H1 (cell line): ENCODE results near the gene FCRLB. TPM values are rescaled to one million over a fixed set of nuclear protein-coding genes. Genes with fewer than 3 reads are reported as not detected.

Experiments used
- CTCF ChIA-PET: fragments of 300-600 bp; sonication (Branson Sonifier 250); formaldehyde crosslinking; loops from one replicate; lab custom pipeline; 2021; ENCODE audit not compliant: partially characterized antibody; lab: Charles Lee
- POLR2A ChIA-PET: fragments of 300-600 bp; sonication (Branson Sonifier 250); formaldehyde crosslinking; loops from one replicate; lab custom pipeline; 2021; ENCODE audit warnings: inconsistent platforms; ENCODE audit not compliant: partially characterized antibody; lab: Charles Lee
- DNase-seq, 2 experiments: peaks; one replicate each; pipeline versions ENCODE4 v3.0.0 to v3.0.0-alpha.2; 2010 to 2022; ENCODE audit warnings: low spot score in 2 of 2, low read depth in 1 of 2, mixed read lengths in 1 of 2
- FAIRE-seq: peaks from 2 replicates; lab custom pipeline; 2011; peaks lifted over from hg19 to GRCh38; lab: Jason Lieb, UNC
- H2AFZ ChIP-seq: 2 replicates; pipeline ENCODE4 v1.8.1; 2012; ENCODE audit warnings: low read length, inconsistent platforms
- H2AK5ac ChIP-seq: 2 replicates; pipeline ENCODE4 v1.6.1; 2013; ENCODE audit warnings: low read depth, low read length
- H2BK120ac ChIP-seq: replicated peaks from 2 replicates; pipeline ENCODE3; 2013; ENCODE audit warnings: low read depth, low read length, inconsistent platforms
- H2BK12ac ChIP-seq: 2 replicates; pipeline ENCODE4 v1.6.1; 2013; ENCODE audit warnings: low read depth, low read length
- H2BK15ac ChIP-seq: 2 replicates; pipeline ENCODE4 v1.6.1; 2013; ENCODE audit warnings: low read length
- H2BK20ac ChIP-seq: 2 replicates; pipeline ENCODE4 v1.6.1; 2013; ENCODE audit warnings: low read length
- H2BK5ac ChIP-seq: 2 replicates; pipeline ENCODE4 v1.6.1; 2013; ENCODE audit warnings: low read depth, low read length
- H3K14ac ChIP-seq: 2 replicates; pipeline ENCODE4 v1.6.1; 2013; ENCODE audit warnings: inconsistent platforms; ENCODE audit not compliant: insufficient read length
- H3K18ac ChIP-seq: 2 replicates; pipeline ENCODE4 v1.6.1; 2013; ENCODE audit warnings: low read length; ENCODE audit errors: extremely low read depth
- H3K23ac ChIP-seq: 2 replicates; pipeline ENCODE4 v1.6.1; 2013; ENCODE audit warnings: inconsistent platforms; ENCODE audit not compliant: insufficient read length
- H3K23me2 ChIP-seq: 2 replicates; pipeline ENCODE4 v1.6.1; 2013; ENCODE audit warnings: low read depth, low read length
- H3K27ac ChIP-seq: 2 replicates; pipeline ENCODE4 v1.6.1; 2011; ENCODE audit warnings: low read depth, low read length, inconsistent platforms
- H3K27me3 ChIP-seq, 4 experiments: replicated peaks in 1 of 4; 1 replicate in 1 of 4; 2 replicates in 3 of 4; pipeline versions ENCODE4 v1.6.1 to v1.8.1; 2011 to 2013; ENCODE audit warnings: low read length in 3 of 4, mild to moderate bottlenecking in 3 of 4, inconsistent platforms in 2 of 4, mixed read lengths in 2 of 4, moderate library complexity in 1 of 4; ENCODE audit not compliant: control insufficient read depth in 3 of 4, insufficient read depth in 3 of 4; ENCODE audit errors: extremely low read depth in 1 of 4
- H3K36me3 ChIP-seq, 4 experiments: 2 replicates each; pipeline versions ENCODE4 v1.6.1 to v1.8.1; 2011 to 2013; ENCODE audit warnings: mild to moderate bottlenecking in 4 of 4, low read length in 3 of 4, moderate library complexity in 2 of 4, control low read depth in 1 of 4, inconsistent platforms in 1 of 4; ENCODE audit not compliant: insufficient read depth in 4 of 4, control insufficient read depth in 2 of 4
- H3K4ac ChIP-seq: replicated peaks from 2 replicates; pipeline ENCODE3; 2013; ENCODE audit warnings: low read length, low read depth, mixed read lengths, inconsistent platforms; ENCODE audit not compliant: insufficient read length
- H3K4me1 ChIP-seq, 4 experiments: replicated peaks in 1 of 4; 1 replicate in 1 of 4; 2 replicates in 3 of 4; pipeline versions ENCODE4 v1.6.1 to v1.8.1; 2011 to 2013; ENCODE audit warnings: low read length in 3 of 4, inconsistent platforms in 2 of 4, mixed read lengths in 1 of 4; ENCODE audit not compliant: insufficient read depth in 4 of 4, control insufficient read depth in 3 of 4
- H3K4me2 ChIP-seq, 2 experiments: 2 replicates each; pipeline versions ENCODE4 v1.6.1 to v1.8.1; 2011 to 2013; ENCODE audit warnings: low read depth in 2 of 2, low read length in 2 of 2, control low read depth in 1 of 2, inconsistent platforms in 1 of 2, mild to moderate bottlenecking in 1 of 2; ENCODE audit not compliant: insufficient read depth in 1 of 2
- H3K4me3 ChIP-seq, 4 experiments: fragments of 200-600, 300-600 bp in 1 of 4; sonication (generic), shearing (Covaris generic), sonication (Bioruptor Twin) in 1 of 4; 2 replicates each; pipeline versions ENCODE4 v1.5.1 to v1.8.1; 2011 to 2016; ENCODE audit warnings: low read length in 4 of 4, low read depth in 3 of 4, control low read depth in 2 of 4, inconsistent platforms in 2 of 4, mild to moderate bottlenecking in 2 of 4, mixed read lengths in 1 of 4, moderate library complexity in 1 of 4; ENCODE audit not compliant: insufficient read depth in 2 of 4; ENCODE audit errors: extremely low read depth in 1 of 4
- H3K56ac ChIP-seq: replicated peaks from 2 replicates; pipeline ENCODE3; 2013; ENCODE audit warnings: low read depth, mild to moderate bottlenecking, mixed read lengths, low read length, inconsistent platforms; ENCODE audit not compliant: insufficient read length
- H3K79me1 ChIP-seq: 2 replicates; pipeline ENCODE4 v1.6.1; 2013; ENCODE audit warnings: low read depth, low read length, control low read depth
- H3K79me2 ChIP-seq, 2 experiments: 2 replicates each; pipeline versions ENCODE4 v1.6.1 to v1.8.1; 2012 to 2013; ENCODE audit warnings: low read length in 2 of 2, mild to moderate bottlenecking in 2 of 2, inconsistent platforms in 1 of 2; ENCODE audit not compliant: insufficient read depth in 2 of 2, control insufficient read depth in 1 of 2
- H3K9ac ChIP-seq, 4 experiments: replicated peaks in 1 of 4; 1 replicate in 1 of 4; 2 replicates in 3 of 4; pipeline versions ENCODE4 v1.6.1 to v1.8.1; 2011 to 2013; ENCODE audit warnings: low read depth in 3 of 4, low read length in 3 of 4, control low read depth in 2 of 4, mild to moderate bottlenecking in 2 of 4, moderate library complexity in 2 of 4, inconsistent platforms in 1 of 4; ENCODE audit errors: extremely low read depth in 1 of 4
- H3K9me3 ChIP-seq, 2 experiments: 2 replicates each; pipeline versions ENCODE4 v1.6.1 to v1.8.1; 2012 to 2013; ENCODE audit warnings: mild to moderate bottlenecking in 2 of 2, moderate library complexity in 2 of 2, control low read depth in 1 of 2, inconsistent platforms in 1 of 2, low read depth in 1 of 2, low read length in 1 of 2, mixed read lengths in 1 of 2; ENCODE audit not compliant: insufficient read depth in 2 of 2
- H4K20me1 ChIP-seq, 2 experiments: replicated peaks in 1 of 2; 2 replicates each; pipeline versions ENCODE3 to v1.8.1; 2011 to 2013; ENCODE audit warnings: inconsistent platforms in 2 of 2, low read length in 2 of 2, mild to moderate bottlenecking in 1 of 2; ENCODE audit not compliant: insufficient read depth in 2 of 2, control insufficient read depth in 1 of 2
- H4K5ac ChIP-seq: 2 replicates; pipeline ENCODE4 v1.6.1; 2013; ENCODE audit warnings: low read length, low read depth, mixed read lengths, inconsistent platforms; ENCODE audit not compliant: insufficient read length
- H4K8ac ChIP-seq: 2 replicates; pipeline ENCODE4 v1.8.0; 2013; ENCODE audit warnings: mild to moderate bottlenecking, moderate library complexity, low read length, inconsistent platforms; ENCODE audit not compliant: insufficient read depth; ENCODE audit errors: extremely low read depth
- H4K91ac ChIP-seq: replicated peaks from 2 replicates; pipeline ENCODE3; 2013; ENCODE audit warnings: low read length, mixed read lengths, inconsistent platforms; ENCODE audit not compliant: insufficient read length
- ATF3 ChIP-seq: IDR thresholded peaks from 2 replicates; pipeline ENCODE4 v1.6.1; 2011; ENCODE audit warnings: low read depth, mild to moderate bottlenecking, low read length; ENCODE audit not compliant: insufficient read depth
- BCL11A ChIP-seq, 2 experiments: IDR thresholded peaks; one replicate each; pipeline ENCODE4 v1.6.1; 2011; ENCODE audit warnings: low read depth in 2 of 2, low read length in 2 of 2, mild to moderate bottlenecking in 2 of 2
- CHD2 ChIP-seq: IDR thresholded peaks from 2 replicates; pipeline ENCODE4 v1.6.1; 2012; ENCODE audit warnings: low read length, improper control_type of control experiment
- CREB1 ChIP-seq: IDR thresholded peaks from 2 replicates; pipeline ENCODE4 v1.6.1; 2012; ENCODE audit warnings: inconsistent platforms
- CTBP2 ChIP-seq: IDR thresholded peaks from 2 replicates; pipeline ENCODE4 v1.7.0; 2011; ENCODE audit warnings: borderline replicate concordance, mild to moderate bottlenecking, moderate library complexity, mixed read lengths, low read length; ENCODE audit not compliant: insufficient read depth, insufficient read length
- GTF2F1 ChIP-seq: IDR thresholded peaks from 2 replicates; pipeline ENCODE4 v1.6.1; 2012; ENCODE audit warnings: low read depth, low read length, improper control_type of control experiment, borderline replicate concordance
- HDAC2 ChIP-seq, 2 experiments: fragments of 300-600 bp in 1 of 2; sonication (generic) in 1 of 2; IDR thresholded peaks; 2 replicates each; pipeline ENCODE4 v1.6.1; 2011 to 2012; ENCODE audit warnings: low read depth in 2 of 2, low read length in 2 of 2, mild to moderate bottlenecking in 2 of 2, moderate library complexity in 2 of 2, borderline replicate concordance in 1 of 2, inconsistent platforms in 1 of 2
- NRF1 ChIP-seq: IDR thresholded peaks from 2 replicates; pipeline ENCODE4 v1.6.1; 2011; ENCODE audit warnings: mild to moderate bottlenecking, low read depth, low read length, improper control_type of control experiment
- PHF8 ChIP-seq: fragments of 200-600 bp; sonication (generic); conservative IDR thresholded peaks from 2 replicates; pipeline ENCODE4 v1.7.1; 2012; ENCODE audit warnings: low read depth, mild to moderate bottlenecking, inconsistent platforms, low read length, moderate library complexity
- POLR2A ChIP-seq, 2 experiments: IDR thresholded peaks; 1 replicate in 1 of 2; 2 replicates in 1 of 2; pipeline ENCODE4 v1.6.1; 2011; ENCODE audit warnings: low read depth in 2 of 2, low read length in 2 of 2, mild to moderate bottlenecking in 2 of 2; ENCODE audit errors: control extremely low read depth in 1 of 2
- RAD21 ChIP-seq, 2 experiments: IDR thresholded peaks in 1 of 2; conservative IDR thresholded peaks in 1 of 2; 2 replicates each; pipeline ENCODE4 v1.6.1; 2011; ENCODE audit warnings: low read depth in 2 of 2, low read length in 2 of 2, improper control_type of control experiment in 1 of 2, inconsistent platforms in 1 of 2, mild to moderate bottlenecking in 1 of 2, moderate library complexity in 1 of 2
- RBBP5 ChIP-seq: IDR thresholded peaks from 2 replicates; pipeline ENCODE4 v1.7.1; 2012; ENCODE audit warnings: low read depth, mild to moderate bottlenecking, inconsistent platforms, low read length, moderate library complexity, borderline replicate concordance
- SIRT6 ChIP-seq: IDR thresholded peaks from one replicate; pipeline ENCODE4 v1.7.1; 2012; ENCODE audit warnings: low read length, inconsistent platforms
- TAF1 ChIP-seq: IDR thresholded peaks from 2 replicates; pipeline ENCODE4 v1.6.1; 2011; ENCODE audit warnings: mild to moderate bottlenecking, low read depth, low read length
- TBP ChIP-seq: IDR thresholded peaks from 2 replicates; pipeline ENCODE4 v1.6.1; 2011; ENCODE audit warnings: low read depth, low read length, improper control_type of control experiment
- WGBS, 2 experiments: shearing (Covaris generic) in 1 of 2; methylation state at CpG; one replicate each; pipeline versions ENCODE4 v1.1.6 to v1.1.7; 2013 to 2015; ENCODE audit warnings: low lambda C conversion rate in 2 of 2, mixed read lengths in 2 of 2, inconsistent platforms in 1 of 2, low coverage in 1 of 2, missing lambda C conversion rate in 1 of 2; ENCODE audit not compliant: insufficient replicate concordance in 2 of 2, insufficient coverage in 1 of 2, insufficient read length in 1 of 2; ENCODE audit errors: extremely low coverage in 1 of 2, missing lambda C conversion rate in 1 of 2; 5-methylcytosine and 5-hydroxymethylcytosine counted together
- polyA plus RNA-seq, 7 experiments: library from polyadenylated mRNA; depleted of rRNA in 3 of 7; stranded (reverse) in 5 of 7; unstranded in 2 of 7; fragments of >200 nt in 5 of 7; fragments of 200-250 nt in 2 of 7; gene quantifications; 1 replicate in 5 of 7; 2 replicates in 1 of 7; 4 replicates in 1 of 7; pipeline versions ENCODE4 v1.2.1 to v1.2.3, GENCODE V29; 2011 to 2013; ENCODE audit warnings: missing spikeins in 2 of 7, mixed read lengths in 2 of 7
- total RNA-seq: library from RNA; stranded (reverse); fragmentation: NEBNext Ultra II Directional; extraction: Animal tissue kit (Norgen Biotek cat#: 25700); gene quantifications from 2 replicates; pipeline ENCODE4 v1.2.1, GENCODE V29; 2021

Gene FCRLB
- total and polyA plus RNA-seq, 2 of the 8 experiments (the other 6 are each of a cell fraction or from before 2014, with no cell fraction given) = 0.14 to 0.24 TPM

GRCh38 chr1:161702250-161702649, 19.1 kb upstream of the FCRLB start:
- H3K9me3 ChIP-seq = no peaks in the 10 kb centered on the region
- H2BK20ac ChIP-seq = no peak overlapping the region
- no peaks in the 10 kb centered on the region for H3K36me3 ChIP-seq
- H2AFZ ChIP-seq = no peak overlapping the region
- H3K27me3 ChIP-seq = no peaks in the 10 kb centered on the region
- FAIRE-seq (no peak), DNase-seq (no peak)
- no peak overlapping the region for H2BK5ac ChIP-seq
- ChIA-PET CTCF (no interaction called here), POLR2A (interaction anchor here (1.2 kb wide), 1 partner anchor 25 kb away, joined by 3 read pairs; no protein-coding TSS in a partner anchor)
- no peak overlapping the region for H3K4ac ChIP-seq
- H3K27ac ChIP-seq = no peak overlapping the region
- H3K18ac ChIP-seq = no peak overlapping the region
- no peak overlapping the region for H2BK15ac ChIP-seq
- no peak overlapping the region for H3K56ac ChIP-seq
- no peaks in the 10 kb centered on the region for H3K4me1 ChIP-seq
- H3K23ac ChIP-seq = no peak overlapping the region
- no peak overlapping the region for H3K4me3 ChIP-seq
- no peak overlapping the region for H3K9ac ChIP-seq
- H3K23me2 ChIP-seq = no peaks in the 10 kb centered on the region
- H4K8ac ChIP-seq = no peak overlapping the region
- H2BK12ac ChIP-seq = no peak overlapping the region
- H4K20me1 ChIP-seq = no peaks in the 10 kb centered on the region
- H2BK120ac ChIP-seq = no peak overlapping the region
- H3K14ac ChIP-seq = no peak overlapping the region
- H3K79me2 ChIP-seq = no peaks in the 10 kb centered on the region
- WGBS, 2 experiments = 87% methylated on average over 8 of the region's 8 CpGs; no CpG with 5 or more reads in 1 of the 2 experiments
- no peaks in the 10 kb centered on the region for H3K79me1 ChIP-seq
- no peak overlapping the region for H2AK5ac ChIP-seq
- H4K91ac ChIP-seq = no peak overlapping the region
- no peak overlapping the region for H4K5ac ChIP-seq
- no peak overlapping the region for H3K4me2 ChIP-seq
- no peak for TF ChIP-seq HDAC2 (IDR thresholded peaks at IDR 0.05; ENCODE audit: borderline replicate concordance in 1 of 2, low read depth in 2 of 2, low read length in 2 of 2)
- no peak for TF ChIP-seq BCL11A (IDR thresholded peaks at IDR 0.05; ENCODE audit: low read depth in 2 of 2, low read length in 2 of 2)
- no peak for TF ChIP-seq CREB1
- no peak for TF ChIP-seq SIRT6
- TF ChIP-seq TBP = no peak
- no peak for TF ChIP-seq ATF3
- TF ChIP-seq GTF2F1 = no peak
- no peak for TF ChIP-seq RAD21 (IDR thresholded peaks at IDR 0.05 in 1 of 2, conservative IDR thresholded peaks at IDR 0.05 in 1 of 2; ENCODE audit: low read depth in 2 of 2, low read length in 2 of 2)
- no peak for TF ChIP-seq TAF1
- TF ChIP-seq PHF8 = no peak
- TF ChIP-seq CHD2 = no peak
- TF ChIP-seq NRF1 = no peak
- TF ChIP-seq POLR2A (IDR thresholded peaks at IDR 0.05; ENCODE audit: control extremely low read depth in 1 of 2, low read depth in 2 of 2, low read length in 2 of 2) = no peak
- TF ChIP-seq CTBP2 = no peak
- no peak for TF ChIP-seq RBBP5
